SU-DHL-6 (cell line): ENCODE results near the gene EDDM3A.

Experiments
- EZH2phosphoT487 ChIP-seq: fragments of 200-600 bp; sonication (generic), shearing (Covaris generic); conservative IDR thresholded peaks from 2 replicates; pipeline ENCODE4 v1.6.1; 2018; ENCODE audit warnings: mild to moderate bottlenecking, antibody characterized with exemption, low read length, moderate library complexity, mixed read lengths
- TF ChIP-seq, protein P1 (sequence below): fragments of 200-600 bp; sonication (generic); IDR thresholded peaks from one replicate; pipeline ENCODE4 v1.5.1; 2017; ENCODE audit warnings: antibody characterized with exemption, mild to moderate bottlenecking, low read length, moderate library complexity; ENCODE audit not compliant: insufficient read depth, poor library complexity, severe bottlenecking

DNA sequence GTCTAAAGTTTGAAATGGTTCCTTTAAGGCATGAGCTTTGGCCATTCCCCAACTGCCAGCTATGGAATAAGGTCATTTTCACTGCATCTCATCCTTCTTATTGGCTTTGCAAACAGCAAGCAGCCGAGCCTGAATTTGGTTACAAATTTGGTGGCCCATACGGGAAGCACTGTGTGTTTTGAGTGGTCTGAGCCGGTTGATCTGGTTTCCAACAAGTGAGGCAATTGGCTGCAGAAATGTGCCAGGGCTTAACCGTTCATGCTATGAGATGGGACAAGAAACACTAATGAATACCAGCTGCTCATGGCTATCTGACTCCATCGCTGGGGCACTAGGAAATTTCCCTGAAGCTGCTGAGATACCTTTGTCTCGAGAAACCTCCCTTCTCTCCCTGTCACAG lies 9.3 kb downstream of the EDDM3A start:
- TF ChIP-seq, protein P1, sequence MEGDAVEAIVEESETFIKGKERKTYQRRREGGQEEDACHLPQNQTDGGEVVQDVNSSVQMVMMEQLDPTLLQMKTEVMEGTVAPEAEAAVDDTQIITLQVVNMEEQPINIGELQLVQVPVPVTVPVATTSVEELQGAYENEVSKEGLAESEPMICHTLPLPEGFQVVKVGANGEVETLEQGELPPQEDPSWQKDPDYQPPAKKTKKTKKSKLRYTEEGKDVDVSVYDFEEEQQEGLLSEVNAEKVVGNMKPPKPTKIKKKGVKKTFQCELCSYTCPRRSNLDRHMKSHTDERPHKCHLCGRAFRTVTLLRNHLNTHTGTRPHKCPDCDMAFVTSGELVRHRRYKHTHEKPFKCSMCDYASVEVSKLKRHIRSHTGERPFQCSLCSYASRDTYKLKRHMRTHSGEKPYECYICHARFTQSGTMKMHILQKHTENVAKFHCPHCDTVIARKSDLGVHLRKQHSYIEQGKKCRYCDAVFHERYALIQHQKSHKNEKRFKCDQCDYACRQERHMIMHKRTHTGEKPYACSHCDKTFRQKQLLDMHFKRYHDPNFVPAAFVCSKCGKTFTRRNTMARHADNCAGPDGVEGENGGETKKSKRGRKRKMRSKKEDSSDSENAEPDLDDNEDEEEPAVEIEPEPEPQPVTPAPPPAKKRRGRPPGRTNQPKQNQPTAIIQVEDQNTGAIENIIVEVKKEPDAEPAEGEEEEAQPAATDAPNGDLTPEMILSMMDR: no peak
- TF ChIP-seq EZH2phosphoT487: no peak
